Lung (tissue), 12 donors: ENCODE results near the gene BCL2L2. TPM values are rescaled to one million over a fixed set of nuclear protein-coding genes. Genes with fewer than 3 reads are reported as not detected.
A peak's percentile ranks its signal among the peaks of the same experiment; 100 is the strongest.

Source experiments
- ATAC-seq: fragments of 200-7000 bp; cut with Tn5 transposase; one replicate; pipeline ENCODE4 v1.9.1; 2020; ENCODE audit warnings: moderate number of reproducible peaks; ENCODE audit not compliant: insufficient read depth, low FRiP score
- DNase-seq, 3 donors: peaks; one replicate each; pipeline ENCODE4 v3.0.0-alpha.2; 2013 to 2017
- H3K27ac ChIP-seq, 2 donors: one replicate each; pipeline ENCODE4 v1.5.1; 2013; ENCODE audit warnings: mild to moderate bottlenecking in 2 of 2, moderate library complexity in 2 of 2, control low read depth in 1 of 2, inconsistent platforms in 1 of 2, low read depth in 1 of 2, low read length in 1 of 2
- H3K27me3 ChIP-seq, 3 donors: one replicate each; pipeline ENCODE4 v1.5.1; 2013; ENCODE audit warnings: low read length in 2 of 3; ENCODE audit not compliant: control insufficient read depth in 3 of 3, insufficient read depth in 3 of 3
- H3K36me3 ChIP-seq, 4 donors: one replicate each; pipeline ENCODE4 v1.5.1; 2013; ENCODE audit warnings: low read length in 4 of 4, mild to moderate bottlenecking in 1 of 4, moderate library complexity in 1 of 4; ENCODE audit not compliant: control insufficient read depth in 4 of 4, insufficient read depth in 4 of 4
- H3K4me1 ChIP-seq, 5 donors: one replicate each; pipeline ENCODE4 v1.5.1; 2013; ENCODE audit warnings: low read length in 5 of 5, mild to moderate bottlenecking in 2 of 5, moderate library complexity in 1 of 5; ENCODE audit not compliant: control insufficient read depth in 5 of 5, insufficient read depth in 5 of 5
- H3K4me3 ChIP-seq: one replicate; pipeline ENCODE4 v1.5.1; 2013; ENCODE audit warnings: mild to moderate bottlenecking, control low read depth, moderate library complexity
- H3K9ac ChIP-seq, 2 donors: one replicate each; pipeline ENCODE4 v1.5.1; 2013; ENCODE audit warnings: low read length in 2 of 2, control low read depth in 1 of 2; ENCODE audit not compliant: insufficient read depth in 1 of 2
- H3K9me3 ChIP-seq, 4 donors: one replicate each; pipeline ENCODE4 v1.5.1; 2013; ENCODE audit warnings: low read length in 3 of 4, mild to moderate bottlenecking in 1 of 4, moderate library complexity in 1 of 4; ENCODE audit not compliant: control insufficient read depth in 4 of 4, insufficient read depth in 3 of 4
- CTCF ChIP-seq: IDR thresholded peaks from 2 replicates; pipeline ENCODE4 v1.5.1; 2012; ENCODE audit warnings: mild to moderate bottlenecking; ENCODE audit errors: control extremely low read depth, extremely low read depth
- WGBS, 2 donors: extraction: QIAGEN DNeasy Blood & Tissue Kit; methylation state at CpG; one replicate each; pipeline ENCODE4 v1.1.7; 2013; 5-methylcytosine and 5-hydroxymethylcytosine counted together
- polyA plus RNA-seq, 2 donors: library from polyadenylated mRNA; stranded (reverse); fragments of 200-250 nt; gene quantifications; one replicate each; pipeline ENCODE4 v1.2.1, GENCODE V29; 2013
- total RNA-seq, 2 donors: library from RNA; depleted of rRNA in 1 of 2; stranded (reverse); fragments of >200 nt in 1 of 2; gene quantifications; one replicate each; pipeline ENCODE4 v1.2.1, GENCODE V29; 2014 to 2021
- donor health status: control.
- donor health status: control.
- donor health status: Bipolar disorder and iron deficiency.
- donor health status: healthy.
- donor health status: DM: yes; HTN: yes; CAD: no.

The BCL2L2 gene
- total and polyA plus RNA-seq, 4 donors, result 20.8 to 52.8 (median 39.8) TPM

- no peaks in the 10 kb centered on the region for H3K27me3 ChIP-seq
- ATAC-seq, result peak; percentile 92
- H3K9ac ChIP-seq, result peak within 1 kb of the TSS; percentile 74 to 99
- H3K9me3 ChIP-seq, result no peaks in the 10 kb centered on the region
- H3K36me3 ChIP-seq, result peaks cover 14 to 28% (median 21%) of the 10 kb centered on the region in 4 donors
- peak; percentile 100 for DNase-seq
- no peak for TF ChIP-seq CTCF
- peaks cover 0 to 15% (median 5%) of the 10 kb centered on the region in 5 donors for H3K4me1 ChIP-seq
- 3 to 4% methylated on average over 52 to 63 of the region's 63 CpGs for WGBS, 2 donors
- peak within 1 kb of the TSS; percentile 97 to 98 for H3K27ac ChIP-seq
- H3K4me3 ChIP-seq, result peak within 1 kb of the TSS; percentile 70
These were observed 14.2 kb downstream of the BCL2L2 start, which contains the start of gene PABPN1 for GRCh38 chr14:23320584-23321571. PABPN1 (plus strand) TSS chr14:23321457; CDS start chr14:23321470, 13 bp downstream.

GRCh38 chr14:23321572-23322547 is 15.2 kb downstream of the BCL2L2 start:
- 1% methylated on average over 50 to 64 of the region's 64 CpGs for WGBS, 2 donors
- peak; percentile 10 for ATAC-seq
- DNase-seq, result peak; percentile 32 to 60 (median 58)

More at GRCh38 chr14:23321572-23322547, 15.2 kb downstream of the BCL2L2 start:
- Histone ChIP-seq H3K4me1 (peaks cover 0 to 15% (median 5%) of the 10 kb centered on the region in 5 donors), H3K27ac (peak overlapping the region; percentile 94 to 97), H3K9me3 (no peaks in the 10 kb centered on the region), H3K9ac (peak overlapping the region; percentile 74 to 99), H3K27me3 (no peaks in the 10 kb centered on the region), H3K4me3 (peak overlapping the region; percentile 70), H3K36me3 (peaks cover 14 to 30% (median 21%) of the 10 kb centered on the region in 4 donors)
- no peak for TF ChIP-seq CTCF
